NOMO-1 (cell line): ENCODE results near the gene VDAC1.
A peak's percentile ranks its signal among the peaks of the same experiment; 100 is the strongest.
"Not testable (repeated sequence)": the region's sequence is repeated elsewhere in the genome, so short reads cannot be mapped to it uniquely, and the experiment has no call there.

Source experiments
- DNase-seq, 2 experiments: peaks; one replicate each; lab custom pipeline; 2025; ENCODE audit not compliant: unreplicated experiment in 2 of 2; lab: John Stamatoyannopoulos, UW

VDAC1 gene

DNA sequence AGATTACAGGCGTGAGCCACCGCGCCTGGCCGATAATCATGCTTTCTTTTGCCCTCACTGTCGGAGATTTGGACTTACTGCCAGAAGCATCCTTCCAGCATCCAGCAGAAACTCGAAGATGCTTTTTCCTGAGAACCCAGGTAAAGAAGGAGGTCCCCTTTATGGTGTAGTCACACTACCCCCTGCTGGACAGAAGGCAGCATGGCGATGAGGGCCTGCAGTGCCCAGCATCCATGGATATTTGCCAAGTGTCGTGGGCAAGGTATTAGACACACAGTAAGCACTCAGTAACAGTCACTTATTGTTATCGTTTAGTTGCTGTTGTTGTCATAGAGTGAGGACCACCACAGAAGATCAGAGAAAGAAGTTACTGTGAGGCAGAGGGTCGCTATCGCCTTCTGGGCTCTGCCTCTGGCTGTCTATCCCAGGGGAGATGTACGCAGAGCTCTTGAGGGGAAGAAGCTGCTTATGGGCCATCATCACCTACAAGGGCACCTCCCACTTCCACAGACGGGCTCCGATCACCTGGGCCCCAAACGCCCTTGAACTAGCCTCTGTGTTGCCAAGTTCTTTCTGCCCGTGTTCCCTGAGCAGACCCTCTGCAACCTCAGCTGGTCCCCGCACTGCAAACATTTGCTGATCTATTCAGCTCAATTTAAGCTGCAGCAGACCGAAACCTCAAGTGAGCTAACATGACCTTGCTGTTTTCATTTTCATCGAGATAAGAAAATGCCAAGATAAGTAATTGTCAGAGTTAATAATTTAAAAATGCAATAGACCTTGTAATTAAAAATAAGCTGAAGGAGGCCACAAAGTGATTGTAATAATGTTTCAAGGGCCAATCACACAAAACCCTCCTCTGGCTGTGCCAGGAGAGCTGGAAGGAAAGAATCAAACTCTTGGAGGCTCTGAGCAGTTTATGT is 60.3 kb downstream of the VDAC1 start:
- DNase-seq, result peak in 1 of 2 experiments; percentile 11

DNA sequence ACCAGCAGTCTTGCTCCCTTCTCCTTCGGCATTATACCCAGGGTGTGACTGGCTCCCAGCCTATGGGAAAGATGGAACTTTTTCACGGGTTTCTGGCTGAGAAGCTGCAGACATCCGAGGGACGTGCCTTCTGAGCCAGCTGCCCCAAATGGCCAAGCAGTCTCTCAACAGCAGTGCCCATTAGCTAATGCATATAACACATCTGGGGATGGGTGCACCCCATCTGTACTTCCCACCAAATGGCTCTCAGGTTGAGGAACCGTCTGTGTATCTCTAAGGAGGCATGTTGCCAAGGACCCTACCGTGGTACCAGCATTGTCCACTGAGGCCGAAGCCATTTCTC is 61.3 kb downstream of the VDAC1 start:
- no peak for DNase-seq

DNA sequence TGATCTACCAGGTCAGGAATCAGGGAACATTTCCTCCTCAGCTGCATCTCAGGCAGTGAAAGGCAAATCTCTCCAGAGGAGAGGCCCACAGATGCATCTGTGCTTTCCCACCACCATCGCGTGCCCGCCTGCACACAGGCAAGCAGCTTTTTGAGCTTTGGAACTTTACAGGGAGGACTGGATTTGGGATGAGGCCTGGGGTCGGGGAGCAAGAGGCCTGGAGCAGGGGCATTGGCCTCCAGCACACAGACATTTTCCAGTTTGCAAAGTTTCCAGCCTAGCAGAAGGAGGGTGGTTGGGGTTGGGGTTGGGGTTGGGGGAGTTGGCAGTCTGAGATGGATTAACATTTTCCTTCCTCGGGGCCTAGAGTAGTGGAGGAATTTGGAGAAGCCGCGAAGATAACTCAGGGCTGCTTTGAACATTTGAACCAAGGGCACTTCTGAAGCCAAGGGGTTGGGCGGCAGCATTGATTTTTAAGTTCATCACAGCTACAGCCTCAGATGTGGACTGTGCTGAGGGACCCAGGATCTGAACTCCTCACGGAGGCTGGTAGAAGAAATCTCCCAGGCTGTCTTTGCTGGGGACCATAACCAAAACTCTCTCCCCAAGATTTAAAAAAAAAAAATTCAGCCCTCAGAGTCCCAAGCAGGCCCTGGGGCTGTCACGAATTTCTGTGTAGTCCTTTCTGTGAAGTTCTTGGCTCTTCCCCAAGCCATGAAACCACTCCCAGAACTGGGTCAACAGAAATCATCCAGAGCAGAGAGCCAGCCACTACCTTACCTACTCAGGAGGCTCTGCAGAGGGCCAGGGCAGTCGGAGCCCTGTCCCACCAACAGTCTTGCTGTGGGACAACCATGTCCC is 61.9 kb downstream of the VDAC1 start:
- no peak for DNase-seq

DNA sequence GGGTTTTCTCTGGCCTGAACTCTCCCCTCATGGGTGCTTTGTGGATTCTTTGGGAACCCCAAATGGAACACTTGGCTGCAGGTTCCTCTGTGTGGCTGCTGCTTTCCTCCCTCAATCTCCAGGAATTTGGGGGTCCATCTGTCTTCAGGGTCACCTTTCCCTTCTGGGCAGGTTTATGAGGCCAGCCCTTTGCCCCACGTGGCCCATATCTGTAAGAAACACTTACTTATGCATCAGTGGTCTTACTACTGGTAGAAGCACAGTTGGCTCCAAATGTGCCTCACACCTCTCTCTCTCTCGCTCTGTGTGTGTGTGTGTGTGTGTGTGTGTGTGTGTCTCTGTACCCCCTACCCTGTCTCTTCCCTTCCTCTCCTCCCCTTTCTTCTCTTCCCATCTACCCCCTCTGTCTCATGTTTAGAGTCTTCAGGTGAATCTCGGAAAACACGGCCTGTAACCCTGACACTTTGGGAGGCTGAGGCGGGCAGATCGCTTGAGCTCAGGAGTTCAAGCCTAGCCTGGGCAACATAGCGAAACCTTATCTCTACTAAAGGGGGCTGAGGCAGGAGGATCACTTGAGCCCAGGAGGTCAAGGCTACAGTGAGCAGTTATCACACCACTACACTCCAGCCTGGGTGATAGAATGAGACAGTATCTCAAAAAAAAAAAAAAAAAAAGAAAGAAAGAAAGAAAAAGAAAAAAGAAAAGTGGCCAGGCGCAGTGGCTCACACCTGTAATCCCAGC is 63.1 kb downstream of the VDAC1 start:
- no peak for DNase-seq

DNA sequence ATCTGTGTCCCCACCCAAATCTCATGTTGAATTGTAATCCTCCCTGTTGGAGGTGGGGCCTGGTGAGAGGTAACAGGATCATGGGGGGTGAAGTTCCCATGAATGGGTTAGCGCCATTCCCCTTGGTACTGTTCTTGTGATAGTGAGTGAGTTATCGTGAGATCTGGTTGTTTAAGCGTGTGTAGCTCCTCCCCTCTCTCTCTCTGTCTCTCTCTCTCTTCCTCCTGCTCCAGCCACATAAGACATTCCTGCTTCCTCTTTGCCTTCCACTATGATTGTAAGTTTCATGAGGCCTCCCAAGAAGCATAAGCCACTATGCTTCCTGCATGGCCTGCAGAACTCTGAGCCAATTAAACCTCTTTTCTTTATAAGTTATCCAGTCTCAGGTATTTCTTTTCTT is 65.1 kb downstream of the VDAC1 start:
- DNase-seq, result no peak

DNA sequence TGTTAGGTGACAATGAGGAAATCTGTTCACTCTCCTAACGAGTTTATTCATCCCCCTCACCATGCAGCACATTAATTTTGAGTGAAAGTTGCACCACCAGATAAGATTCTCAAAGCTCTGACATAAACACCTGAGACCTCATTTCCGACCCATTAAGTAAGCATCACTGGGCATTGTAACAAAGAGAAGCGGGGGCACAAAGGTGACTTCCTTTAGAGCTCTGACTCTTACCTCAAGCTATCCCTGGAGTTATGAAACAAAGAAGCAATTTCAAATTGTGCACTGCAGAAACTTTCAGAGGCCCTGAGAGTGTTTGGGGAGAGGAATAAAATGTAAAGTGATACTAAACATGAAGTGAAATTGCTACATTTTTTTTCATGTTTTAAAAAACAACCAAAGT is 65.8 kb downstream of the VDAC1 start:
- no peak for DNase-seq

DNA sequence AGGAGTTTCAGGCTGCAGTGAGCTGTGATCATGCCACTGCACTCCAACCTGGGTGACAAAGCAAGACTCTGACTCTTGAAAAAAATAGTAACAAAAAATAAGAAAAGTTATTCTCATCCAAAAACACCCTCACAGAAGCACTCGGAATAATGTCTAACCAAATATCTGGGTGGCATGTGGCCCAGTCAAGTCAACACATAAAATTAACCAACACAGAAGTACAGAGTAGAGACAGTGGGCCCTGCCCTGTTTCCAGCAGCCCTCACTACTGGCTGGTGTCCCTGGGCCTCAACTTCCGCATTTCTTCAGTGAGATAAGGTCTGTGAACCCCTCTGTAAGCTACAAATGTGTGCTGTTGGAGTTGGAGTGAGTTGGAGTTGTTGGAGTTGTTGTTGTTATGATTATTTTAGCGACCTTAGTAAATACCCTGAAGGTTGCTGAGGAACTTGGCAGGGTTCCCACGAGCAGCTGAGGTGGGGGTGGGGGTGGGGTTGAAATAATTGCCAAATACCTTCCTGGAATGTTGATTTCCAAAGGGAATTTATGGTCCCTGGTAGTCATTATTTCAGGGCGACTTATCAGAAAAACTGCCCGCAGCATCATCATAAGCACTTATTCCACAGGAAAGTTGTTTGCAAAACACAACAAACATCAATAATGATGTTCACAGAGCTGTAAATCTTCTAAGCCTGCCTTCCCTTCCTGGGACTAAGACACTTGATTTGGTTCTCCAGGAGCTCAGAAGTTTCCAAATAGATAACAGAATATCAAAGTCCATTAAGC is 66.5 kb downstream of the VDAC1 start:
- DNase-seq, result no peak

DNA sequence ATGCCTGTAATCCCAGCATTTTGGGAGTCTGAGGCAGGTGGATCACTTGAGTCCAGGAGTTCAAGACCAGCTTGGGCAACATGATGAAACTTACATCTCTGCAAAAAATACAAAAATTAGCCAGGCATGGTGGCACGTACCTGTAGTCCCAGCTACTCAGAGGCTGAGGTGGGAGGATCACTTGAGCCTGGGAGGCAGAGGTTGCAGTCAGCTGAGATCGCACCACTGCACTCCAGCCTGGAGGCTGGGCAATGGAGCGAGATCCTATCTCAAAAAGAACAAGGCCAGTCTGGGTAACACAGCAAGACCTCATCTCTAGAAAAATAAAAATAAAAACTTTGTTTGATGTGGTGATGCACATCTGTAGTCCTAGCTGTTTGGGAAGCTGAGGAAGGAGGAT is 67.1 kb downstream of the VDAC1 start:
- DNase-seq, result not testable (repeated sequence)

DNA sequence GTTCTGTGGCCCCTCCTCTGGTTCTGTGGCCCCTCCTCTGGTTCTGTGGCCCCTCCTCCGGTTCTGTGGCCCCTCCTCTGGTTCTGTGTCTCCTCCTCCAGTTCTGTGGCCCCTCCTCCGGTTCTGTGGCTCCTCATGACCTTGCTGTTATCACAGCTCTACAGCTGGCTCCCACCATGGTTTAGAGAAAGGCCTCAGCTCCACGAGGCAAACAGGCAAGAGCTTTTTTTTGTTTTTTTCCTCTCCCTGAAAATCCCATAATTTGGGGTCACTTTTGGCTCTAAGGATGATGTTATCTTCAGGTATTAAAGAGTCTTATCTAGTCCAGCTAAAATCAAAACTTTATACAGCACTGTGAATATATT is 68.1 kb downstream of the VDAC1 start:
- no peak for DNase-seq

DNA sequence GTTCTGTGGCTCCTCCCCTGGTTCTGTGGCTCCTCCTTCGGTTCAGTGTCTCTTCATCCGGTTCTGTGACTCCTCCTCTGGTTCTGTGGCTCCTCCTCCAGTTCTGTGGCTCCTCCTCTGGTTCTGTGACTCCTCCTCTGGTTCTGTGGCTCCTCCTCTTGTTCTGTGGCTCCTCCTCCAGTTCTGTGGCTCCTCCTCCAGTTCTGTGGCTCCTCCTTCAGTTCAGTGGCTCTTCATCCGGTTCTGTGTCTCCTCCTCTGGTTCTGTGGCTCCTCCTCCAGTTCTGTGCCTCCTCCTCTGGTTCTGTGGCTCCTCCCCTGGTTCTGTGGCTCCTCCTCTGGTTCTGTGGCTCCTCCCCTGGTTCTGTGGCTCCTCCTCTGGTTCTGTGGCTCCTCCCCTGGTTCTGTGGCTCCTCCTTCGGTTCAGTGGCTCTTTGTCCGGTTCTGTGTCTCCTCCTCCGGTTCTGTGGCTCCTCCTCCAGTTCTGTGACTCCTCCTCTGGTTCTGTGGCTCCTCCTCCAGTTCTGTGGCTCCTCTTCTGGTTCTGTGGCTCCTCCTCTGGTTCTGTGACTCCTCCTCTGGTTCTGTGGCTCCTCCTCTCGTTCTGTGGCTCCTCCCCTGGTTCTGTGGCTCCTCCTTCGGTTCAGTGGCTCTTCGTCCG is 68.7 kb downstream of the VDAC1 start:
- DNase-seq, result not testable (repeated sequence)

DNA sequence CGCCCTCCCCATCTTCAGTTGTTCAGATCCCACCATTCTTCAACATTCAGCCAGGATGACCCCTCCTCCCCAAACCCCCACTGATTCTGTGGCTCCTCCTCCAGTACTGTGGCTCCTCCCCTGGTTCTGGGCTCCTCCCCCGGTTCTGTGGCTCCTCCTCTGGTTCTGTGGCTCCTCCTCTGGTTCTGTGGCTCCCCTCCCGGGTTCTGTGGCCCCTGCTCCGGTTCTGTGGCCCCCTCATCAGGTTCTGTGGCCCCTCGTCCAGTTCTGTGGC is 69.2 kb downstream of the VDAC1 start:
- no peak for DNase-seq

DNA sequence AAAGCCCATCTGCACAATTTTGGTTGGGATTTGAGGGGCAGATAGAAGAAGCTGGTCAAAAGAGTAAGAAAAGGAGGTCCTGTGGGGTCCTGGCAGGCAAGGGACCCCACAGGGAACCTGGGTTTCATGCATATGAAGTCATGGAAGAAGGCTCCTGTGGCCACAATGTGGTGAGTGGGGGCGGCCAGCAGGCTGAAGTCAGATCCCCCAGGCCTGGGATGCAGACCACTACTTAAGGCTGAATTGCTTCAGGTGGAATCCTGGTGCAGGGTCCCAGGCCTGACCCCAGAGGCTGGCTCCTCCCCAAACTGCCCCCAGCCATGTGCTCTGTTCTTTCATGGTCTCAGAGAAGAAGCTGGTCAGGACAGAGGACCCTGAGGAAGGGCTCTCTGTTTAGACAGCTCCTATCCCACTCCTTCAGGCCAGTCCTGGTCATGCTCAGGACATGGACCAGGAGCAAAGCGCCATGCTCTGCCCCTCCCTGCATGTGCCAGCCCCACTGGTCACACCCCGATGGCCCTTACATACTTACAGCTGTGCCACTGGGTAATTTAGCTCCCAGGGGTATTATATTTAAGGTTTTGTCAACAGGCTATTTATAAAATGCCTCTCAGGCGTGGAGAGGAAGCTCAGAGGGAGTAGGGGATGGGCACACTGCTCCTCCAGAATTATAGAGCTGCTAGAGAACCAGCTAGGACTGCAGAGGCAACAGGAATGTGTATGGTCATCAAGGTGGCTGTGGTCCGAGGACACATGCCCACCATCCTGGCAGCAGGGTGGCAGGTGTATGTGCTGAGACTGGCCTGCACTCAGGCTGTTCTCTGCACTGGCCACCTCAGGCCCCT is 69.7 kb downstream of the VDAC1 start:
- DNase-seq, result no peak

DNA sequence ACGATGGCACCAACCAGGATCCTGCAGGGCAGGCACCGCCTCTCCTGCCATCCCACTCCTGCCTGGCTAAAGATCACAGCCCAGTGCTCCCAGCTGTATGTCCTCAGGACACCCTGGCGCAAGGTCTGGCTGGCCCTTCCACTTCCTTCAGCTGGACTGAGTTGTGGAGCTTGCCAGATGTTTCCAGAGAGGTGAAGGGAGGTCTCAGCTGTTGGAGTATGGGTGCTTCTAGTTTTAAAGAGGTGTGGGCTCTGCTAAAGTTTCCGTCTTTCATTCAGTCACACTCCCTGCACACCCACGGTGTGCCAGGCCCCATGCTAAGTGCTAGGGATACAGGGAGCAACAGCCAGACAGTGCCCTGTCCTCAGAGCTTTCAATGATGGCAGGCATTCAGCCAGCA is 70.5 kb downstream of the VDAC1 start:
- no peak for DNase-seq

DNA sequence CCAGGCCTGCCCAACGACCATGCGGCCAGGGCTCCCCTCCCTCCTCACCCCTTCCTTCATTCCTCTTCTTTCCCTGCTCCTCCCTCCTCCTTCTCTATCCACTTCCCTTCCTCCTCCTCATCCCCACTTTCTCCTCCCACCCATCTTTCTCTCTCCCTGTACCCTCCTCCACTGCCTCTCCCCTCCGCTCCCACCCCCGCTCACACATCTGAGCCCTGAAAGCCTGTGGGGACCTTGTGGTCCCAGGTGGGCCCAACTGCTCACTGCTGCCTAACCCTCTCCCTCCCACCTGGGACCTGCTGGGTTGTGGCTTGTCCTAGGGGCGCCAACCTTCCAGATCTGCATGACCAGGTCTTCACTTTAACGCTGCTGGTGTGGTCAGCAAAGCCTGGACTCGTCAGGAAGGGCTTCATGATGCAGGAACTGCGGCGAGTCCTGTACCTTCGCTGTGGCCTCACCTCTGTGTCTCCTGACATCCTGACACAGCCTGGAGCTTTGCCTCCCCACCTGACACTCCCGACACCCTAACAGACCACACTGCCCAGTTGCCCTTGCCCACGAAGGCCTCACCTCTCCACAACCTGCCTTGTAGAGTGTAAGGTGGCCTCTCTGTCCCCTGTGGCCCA is 71.0 kb downstream of the VDAC1 start:
- no peak for DNase-seq

DNA sequence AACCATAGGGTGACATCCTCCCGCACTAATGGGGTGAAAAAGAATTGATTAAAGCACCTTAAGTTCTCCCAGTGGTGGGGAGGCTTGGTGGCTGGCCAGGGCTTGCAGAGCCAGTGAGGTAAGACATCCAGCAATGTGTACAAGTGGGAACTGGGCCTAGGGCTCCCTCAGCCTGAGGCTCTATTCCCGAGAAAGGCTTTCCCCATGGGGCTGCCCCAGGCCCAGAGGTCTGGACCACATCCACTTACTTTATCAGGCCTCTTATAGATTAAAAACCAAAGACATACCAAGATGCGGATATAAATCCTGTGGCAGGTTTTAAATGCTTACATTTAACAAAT is 71.6 kb downstream of the VDAC1 start:
- no peak for DNase-seq

DNA sequence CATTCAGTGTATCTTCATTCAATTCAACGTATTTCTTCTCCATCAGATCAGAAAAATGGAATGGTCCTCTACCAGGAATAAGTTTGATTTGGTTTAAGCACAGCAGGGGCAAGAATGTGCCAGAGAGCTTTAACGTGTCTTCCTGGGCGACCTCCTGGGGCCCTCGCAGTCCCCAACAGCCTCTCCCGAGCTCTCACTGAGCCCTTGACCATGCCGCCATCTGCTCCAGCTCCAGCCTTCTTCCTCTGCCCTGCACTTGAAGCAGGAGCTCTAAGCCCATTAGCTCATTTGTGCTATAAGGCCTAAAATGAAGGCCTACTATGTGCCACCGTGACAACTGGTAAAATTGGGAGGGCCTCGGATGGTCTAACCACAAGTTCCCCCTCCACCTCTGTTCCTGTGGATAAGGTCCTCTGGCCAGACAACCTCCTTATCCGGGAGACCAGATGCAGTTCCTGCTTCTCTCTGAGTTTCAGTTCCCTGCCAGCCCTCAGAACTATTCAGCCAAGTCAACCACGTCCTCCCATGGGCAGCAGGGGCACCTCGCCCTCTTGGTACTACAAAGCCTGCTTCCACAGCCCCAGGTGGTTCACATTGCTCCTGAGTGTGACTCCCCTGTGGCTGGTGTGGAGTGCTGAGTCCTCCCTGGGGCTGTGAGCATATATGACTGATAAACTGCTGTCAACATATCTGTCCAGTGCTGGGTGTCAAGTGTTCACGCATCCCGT is 72.2 kb downstream of the VDAC1 start:
- DNase-seq, result peak; percentile 76 to 82

DNA sequence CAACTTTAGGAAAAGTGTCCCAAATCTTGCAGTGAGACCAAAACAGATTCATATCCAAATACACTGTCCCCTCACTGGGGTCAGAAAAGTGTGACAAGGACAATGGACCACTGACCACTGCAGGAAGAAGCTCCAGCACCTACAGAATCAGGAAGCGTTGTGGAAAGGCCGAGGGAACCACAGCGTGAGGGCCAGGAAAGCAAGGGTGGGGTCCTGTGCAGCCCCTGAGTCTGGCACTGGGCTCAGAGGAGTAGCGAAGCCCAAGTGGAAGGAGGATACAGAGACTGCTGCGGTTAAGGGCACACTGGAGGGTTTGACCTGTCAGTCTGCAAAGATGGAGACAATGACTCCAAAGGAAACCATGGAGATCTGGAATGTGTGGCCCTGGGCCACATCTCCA is 73.2 kb downstream of the VDAC1 start:
- no peak for DNase-seq

DNA sequence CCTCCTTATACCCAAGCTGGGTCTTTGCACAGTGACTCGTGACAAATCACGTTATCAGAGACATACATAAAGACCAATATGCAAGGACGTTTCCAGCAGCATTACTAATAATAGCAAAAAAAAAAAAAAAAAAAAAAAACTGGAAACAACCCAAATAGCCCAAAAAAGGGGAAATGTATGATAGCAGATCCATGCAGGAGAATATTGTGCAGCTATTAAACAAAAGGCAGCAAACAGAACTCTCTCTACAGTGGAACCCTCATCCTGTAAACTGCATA is 74.0 kb downstream of the VDAC1 start:
- no peak for DNase-seq
